IPS DF 4.7 (cell line): ENCODE data around the gene MYNN.

ENCODE experiments used
- DNase-seq: peaks from one replicate; pipeline ENCODE4 v3.0.0-alpha.2; 2013; ENCODE audit warnings: low spot score; ENCODE audit errors: extremely low read depth

Gene MYNN

GRCh38 chr3:169774186-169774585 is 990 bp downstream of the MYNN start:
- DNase-seq = no peak

GRCh38 chr3:169777822-169778221 is 4.6 kb downstream of the MYNN start:
- DNase-seq = no peak

GRCh38 chr3:169780742-169781141 is 7.5 kb downstream of the MYNN start:
- no peak for DNase-seq

- no peak for DNase-seq
These were observed 8.1 kb downstream of the MYNN start for GRCh38 chr3:169781209-169781855.

- DNase-seq = no peak
These were observed 13.9 kb downstream of the MYNN start for GRCh38 chr3:169787120-169787519.

- DNase-seq = no peak
These were observed 14.6 kb downstream of the MYNN start for GRCh38 chr3:169787791-169788190.

- no peak for DNase-seq
These were observed 17.0 kb downstream of the MYNN start for GRCh38 chr3:169790219-169790618.

- DNase-seq = no peak
These were observed 17.7 kb downstream of the MYNN start for GRCh38 chr3:169790687-169791429.

GRCh38 chr3:169792359-169792758 is 19.2 kb downstream of the MYNN start:
- DNase-seq = no peak

- no peak for DNase-seq
These were observed 31.5 kb downstream of the MYNN start for GRCh38 chr3:169804681-169805080.

- DNase-seq = no peak
These were observed 36.1 kb downstream of the MYNN start for GRCh38 chr3:169809230-169809795.

- no peak for DNase-seq
These were observed 38.6 kb downstream of the MYNN start for GRCh38 chr3:169811631-169812331.

GRCh38 chr3:169812332-169813235 is 39.4 kb downstream of the MYNN start, which contains the start of the genes LRRC34 and LRRIQ4:
Gene LRRC34, minus strand, starts transcription at chr3:169812904. Its CDS starts 356 bp downstream, at chr3:169812548.
Gene LRRIQ4, plus strand, starts transcription at chr3:169812870. Its CDS starts 9,052 bp downstream, at chr3:169821922.
- DNase-seq = no peak

GRCh38 chr3:169813278-169813677 is 40.1 kb downstream of the MYNN start:
- DNase-seq = no peak

- no peak for DNase-seq
These were observed 40.7 kb downstream of the MYNN start for GRCh38 chr3:169813757-169814517.

- DNase-seq = no peak
These were observed 42.5 kb downstream of the MYNN start for GRCh38 chr3:169815590-169816150.

GRCh38 chr3:169818316-169818715 is 45.1 kb downstream of the MYNN start:
- no peak for DNase-seq

- DNase-seq = no peak
These were observed 48.9 kb downstream of the MYNN start for GRCh38 chr3:169822091-169822490.

GRCh38 chr3:169822540-169822939 is 49.3 kb downstream of the MYNN start:
- DNase-seq = no peak

GRCh38 chr3:169822983-169823382 is 49.8 kb downstream of the MYNN start:
- no peak for DNase-seq
